Measurements from ENCODE around the gene NTRK1.

The NTRK1 gene

DNA sequence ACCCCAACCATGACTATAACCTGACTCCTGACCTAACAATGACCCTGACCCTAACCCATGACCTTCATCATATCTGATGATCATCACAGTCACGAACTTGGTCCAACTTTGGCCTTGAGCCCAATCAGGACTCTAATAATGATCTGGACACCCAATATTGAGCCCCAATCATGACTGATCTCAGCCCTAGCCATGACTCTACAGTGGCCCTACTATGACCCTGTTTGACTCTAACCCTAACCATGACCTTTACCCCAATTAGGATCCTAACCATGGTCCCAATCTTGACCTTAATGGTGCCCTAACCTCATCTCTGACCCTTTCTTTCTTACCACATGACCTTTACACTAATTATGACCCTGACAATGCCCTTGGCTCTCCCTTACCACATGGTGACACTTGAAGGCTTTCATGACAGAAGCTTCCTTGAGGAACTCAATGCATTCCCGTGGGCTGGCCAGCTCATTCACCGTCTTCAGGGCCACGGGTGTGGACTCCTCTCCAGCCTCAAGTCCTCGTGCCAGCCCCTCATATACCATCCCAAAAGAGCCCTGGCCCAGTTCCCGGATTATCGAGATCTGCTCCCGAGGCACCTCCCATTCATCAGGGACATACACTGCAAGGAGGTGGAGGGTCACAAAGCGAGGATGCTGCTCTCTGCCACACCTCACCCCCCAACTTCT lies 17.9 kb upstream of the NTRK1 start:
- TF ChIP-seq, protein P1, sequence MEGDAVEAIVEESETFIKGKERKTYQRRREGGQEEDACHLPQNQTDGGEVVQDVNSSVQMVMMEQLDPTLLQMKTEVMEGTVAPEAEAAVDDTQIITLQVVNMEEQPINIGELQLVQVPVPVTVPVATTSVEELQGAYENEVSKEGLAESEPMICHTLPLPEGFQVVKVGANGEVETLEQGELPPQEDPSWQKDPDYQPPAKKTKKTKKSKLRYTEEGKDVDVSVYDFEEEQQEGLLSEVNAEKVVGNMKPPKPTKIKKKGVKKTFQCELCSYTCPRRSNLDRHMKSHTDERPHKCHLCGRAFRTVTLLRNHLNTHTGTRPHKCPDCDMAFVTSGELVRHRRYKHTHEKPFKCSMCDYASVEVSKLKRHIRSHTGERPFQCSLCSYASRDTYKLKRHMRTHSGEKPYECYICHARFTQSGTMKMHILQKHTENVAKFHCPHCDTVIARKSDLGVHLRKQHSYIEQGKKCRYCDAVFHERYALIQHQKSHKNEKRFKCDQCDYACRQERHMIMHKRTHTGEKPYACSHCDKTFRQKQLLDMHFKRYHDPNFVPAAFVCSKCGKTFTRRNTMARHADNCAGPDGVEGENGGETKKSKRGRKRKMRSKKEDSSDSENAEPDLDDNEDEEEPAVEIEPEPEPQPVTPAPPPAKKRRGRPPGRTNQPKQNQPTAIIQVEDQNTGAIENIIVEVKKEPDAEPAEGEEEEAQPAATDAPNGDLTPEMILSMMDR (IDR thresholded peaks at IDR 0.05; ENCODE audit: control insufficient read depth, extremely low read depth, insufficient read depth) = no peak
- no peak overlapping the region for H3K4me3 ChIP-seq (ENCODE audit: low read depth, low read length)
- no peak for DNase-seq (ENCODE audit: low read depth)

GRCh38 chr1:156844102-156844501 lies 16.6 kb upstream of the NTRK1 start:
- no peak overlapping the region for H3K4me3 ChIP-seq (ENCODE audit: low read depth, low read length)
- TF ChIP-seq, protein P1 (IDR thresholded peaks at IDR 0.05; ENCODE audit: control insufficient read depth, extremely low read depth, insufficient read depth) = no peak
- no peak for DNase-seq (ENCODE audit: low read depth)

DNA sequence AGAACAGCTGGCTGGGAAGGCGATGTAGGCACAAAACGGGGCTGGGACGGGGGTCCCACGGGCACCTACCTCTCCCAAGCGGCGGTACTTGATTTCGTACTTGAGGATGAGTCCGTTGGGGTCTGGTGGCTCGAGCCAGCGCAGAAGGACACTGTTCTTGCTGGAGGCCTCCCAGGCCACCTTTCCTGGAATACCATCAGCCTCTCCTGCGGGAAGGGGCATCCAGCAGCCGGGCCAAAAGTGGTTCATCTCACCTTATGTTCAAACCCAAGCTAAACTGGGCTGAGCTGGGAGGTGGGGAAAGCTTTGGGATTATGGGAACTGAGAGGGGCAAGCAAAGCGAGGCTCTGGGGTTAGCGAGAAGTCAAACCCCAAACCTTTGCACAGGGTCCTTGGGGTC lies 16.0 kb upstream of the NTRK1 start:
- TF ChIP-seq, protein P1 (IDR thresholded peaks at IDR 0.05; ENCODE audit: control insufficient read depth, extremely low read depth, insufficient read depth) = no peak
- DNase-seq (ENCODE audit: low read depth) = no peak
- no peak overlapping the region for H3K4me3 ChIP-seq (ENCODE audit: low read depth, low read length)

DNA sequence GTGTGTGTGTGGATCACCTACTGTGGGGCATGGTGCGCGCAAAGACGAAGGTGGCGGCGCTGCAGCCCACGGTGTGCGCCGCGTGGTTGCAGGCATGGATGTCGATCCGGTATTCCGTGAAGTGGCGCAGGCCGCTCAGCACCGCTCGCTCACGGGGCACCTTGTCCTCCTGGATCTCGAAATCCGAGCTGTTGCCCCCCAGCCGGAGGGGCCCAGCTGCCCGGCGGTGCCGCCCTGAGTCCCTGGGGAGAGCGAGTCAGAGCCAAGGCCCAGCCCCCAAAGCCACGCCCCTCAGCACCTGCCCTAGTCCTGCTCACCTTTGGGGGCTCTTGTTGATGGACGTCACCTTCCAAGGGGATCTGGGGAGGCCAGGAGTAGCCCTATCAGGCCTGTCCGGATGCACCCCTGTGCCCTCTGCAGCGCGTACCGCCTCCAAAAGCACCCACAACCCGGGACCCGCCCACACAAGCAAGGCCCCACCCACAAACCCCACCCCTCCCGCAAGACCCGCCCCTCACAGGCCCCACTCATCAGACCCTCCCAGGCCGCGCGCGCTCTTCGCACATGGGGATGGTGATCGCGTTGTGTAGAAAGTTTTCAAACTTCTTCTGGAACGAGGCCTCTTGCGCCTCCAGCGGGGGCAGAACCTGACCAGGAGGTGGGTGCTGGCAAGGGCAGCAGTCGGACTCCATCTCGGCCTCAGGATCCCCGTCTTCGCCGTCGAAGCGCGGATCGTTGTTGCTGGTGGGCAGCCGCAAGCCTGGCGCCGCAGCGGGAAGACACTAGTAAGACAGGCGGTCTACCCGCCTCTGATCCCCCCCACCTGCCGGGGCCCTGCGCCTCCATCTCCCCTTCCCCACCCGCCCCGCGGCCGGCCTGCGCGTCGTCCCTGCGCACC lies 15.4 kb upstream of the NTRK1 start:
- TF ChIP-seq, protein P1 (IDR thresholded peaks at IDR 0.05; ENCODE audit: control insufficient read depth, extremely low read depth, insufficient read depth) = no peak
- DNase-seq (ENCODE audit: low read depth) = no peak
- H3K4me3 ChIP-seq (ENCODE audit: low read depth, low read length) = no peak overlapping the region

GRCh38 chr1:156845953-156846545 lies 14.6 kb upstream of the NTRK1 start:
- TF ChIP-seq, protein P1 (IDR thresholded peaks at IDR 0.05; ENCODE audit: control insufficient read depth, extremely low read depth, insufficient read depth) = no peak
- no peak overlapping the region for H3K4me3 ChIP-seq (ENCODE audit: low read depth, low read length)
- no peak for DNase-seq (ENCODE audit: low read depth)

DNA sequence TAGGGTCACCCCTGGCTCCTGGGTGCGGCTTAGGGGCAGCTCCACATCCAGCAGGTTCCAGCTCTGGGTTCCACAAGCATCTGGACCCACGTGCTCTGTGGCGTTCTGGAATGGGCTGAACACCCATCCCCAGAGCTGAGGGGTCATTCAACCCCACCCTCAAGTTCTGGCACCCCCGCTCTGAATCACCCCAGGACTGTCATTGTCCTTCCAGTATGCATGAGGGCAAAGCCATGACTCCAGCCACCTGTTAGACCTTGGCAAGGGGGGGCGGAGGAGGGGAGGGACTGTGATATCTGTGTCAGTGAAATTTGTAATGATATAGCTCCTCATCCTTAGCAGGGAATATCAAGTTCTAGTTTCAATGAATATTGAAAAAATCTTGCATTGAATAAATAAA lies 14.0 kb upstream of the NTRK1 start:
- DNase-seq (ENCODE audit: low read depth) = no peak
- no peak overlapping the region for H3K4me3 ChIP-seq (ENCODE audit: low read depth, low read length)
- TF ChIP-seq, protein P1 (IDR thresholded peaks at IDR 0.05; ENCODE audit: control insufficient read depth, extremely low read depth, insufficient read depth) = no peak
